ENCODE results near the gene DDT.
"Not testable (repeated sequence)": the region's sequence is repeated elsewhere in the genome, so short reads cannot be mapped to it uniquely, and the experiment has no call there.

Gene DDT

GRCh38 chr22:23949764-23950163 lies 24.5 kb downstream of the DDT start:
- DNase-seq, result not testable (repeated sequence)

- DNase-seq, result not testable (repeated sequence)
Measured at GRCh38 chr22:23947391-23947790, 26.9 kb downstream of the DDT start.

GRCh38 chr22:23940166-23940565 lies 34.1 kb downstream of the DDT start:
- DNase-seq, result not testable (repeated sequence)

DNA sequence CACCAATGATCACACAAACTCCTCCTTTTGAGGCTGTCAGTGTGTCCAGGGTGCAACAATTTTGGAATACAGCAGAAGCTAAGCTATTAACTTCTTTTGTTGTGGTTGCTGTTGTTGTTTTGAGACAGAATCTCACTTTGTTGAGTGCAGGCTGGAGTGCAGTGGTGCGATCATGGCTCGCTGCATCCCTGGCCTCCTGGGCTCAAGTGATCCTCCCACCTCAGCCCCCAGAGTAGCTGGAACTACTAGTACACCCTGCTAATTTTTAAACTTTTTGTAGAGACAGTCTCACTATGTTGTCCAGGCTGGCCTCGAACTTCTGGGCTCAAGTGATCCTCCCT lies 35.3 kb downstream of the DDT start:
- no peak for DNase-seq

DNA sequence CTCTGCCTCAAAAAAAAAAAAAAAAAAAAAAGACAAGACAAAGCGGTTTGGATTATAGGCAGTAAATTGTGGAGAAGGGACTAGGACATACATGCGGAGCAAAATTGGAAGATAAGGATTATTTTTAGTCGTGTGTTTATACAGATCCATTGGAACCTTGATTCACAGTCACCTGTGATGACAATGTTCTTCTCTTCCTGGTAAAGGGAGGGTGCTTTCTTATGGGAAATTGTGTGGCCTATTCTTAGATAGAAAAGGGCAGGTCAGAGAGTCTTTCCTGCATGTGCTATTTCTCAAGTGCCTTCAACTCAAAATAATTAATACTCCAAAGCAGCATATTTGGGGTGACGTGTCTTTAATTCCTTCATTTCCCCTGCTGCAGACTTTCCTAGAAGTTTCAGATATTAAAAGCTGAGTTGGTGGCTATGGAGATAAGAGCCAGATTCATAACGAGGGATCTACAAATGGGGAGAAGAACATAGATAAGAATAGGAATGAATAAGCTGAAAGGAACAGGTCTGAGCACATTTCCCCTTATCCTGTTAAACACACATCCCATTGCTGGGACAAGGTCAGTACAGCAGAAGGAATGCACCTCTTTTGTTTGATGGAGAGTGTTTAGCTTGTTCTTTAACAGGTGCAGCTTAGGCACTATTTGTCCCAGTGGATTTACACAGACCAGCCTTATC lies 35.8 kb downstream of the DDT start:
- DNase-seq, result no peak

GRCh38 chr22:23926561-23926960 lies 47.7 kb downstream of the DDT start:
- no peak for DNase-seq

GRCh38 chr22:23925020-23925606 lies 49.1 kb downstream of the DDT start:
- DNase-seq, result no peak

DNA sequence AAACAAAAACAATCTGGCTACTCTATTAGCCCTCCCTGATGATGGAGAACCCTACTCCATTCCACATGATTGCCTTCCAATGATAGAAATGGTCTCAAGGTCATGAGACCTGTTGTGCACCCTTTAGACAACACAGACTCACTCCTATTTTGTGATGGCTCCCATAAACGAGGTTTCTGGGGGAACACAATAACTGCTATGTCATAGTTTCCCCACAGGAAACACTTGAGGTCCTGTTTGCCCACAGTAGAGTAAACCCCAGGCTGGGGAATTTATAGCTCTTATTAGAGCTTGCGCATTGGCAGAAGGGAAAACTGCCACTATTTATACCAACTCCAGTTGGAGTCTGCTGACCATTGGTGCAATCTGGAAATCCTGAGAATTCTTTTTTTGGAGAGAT lies 51.3 kb downstream of the DDT start:
- DNase-seq, result no peak

DNA sequence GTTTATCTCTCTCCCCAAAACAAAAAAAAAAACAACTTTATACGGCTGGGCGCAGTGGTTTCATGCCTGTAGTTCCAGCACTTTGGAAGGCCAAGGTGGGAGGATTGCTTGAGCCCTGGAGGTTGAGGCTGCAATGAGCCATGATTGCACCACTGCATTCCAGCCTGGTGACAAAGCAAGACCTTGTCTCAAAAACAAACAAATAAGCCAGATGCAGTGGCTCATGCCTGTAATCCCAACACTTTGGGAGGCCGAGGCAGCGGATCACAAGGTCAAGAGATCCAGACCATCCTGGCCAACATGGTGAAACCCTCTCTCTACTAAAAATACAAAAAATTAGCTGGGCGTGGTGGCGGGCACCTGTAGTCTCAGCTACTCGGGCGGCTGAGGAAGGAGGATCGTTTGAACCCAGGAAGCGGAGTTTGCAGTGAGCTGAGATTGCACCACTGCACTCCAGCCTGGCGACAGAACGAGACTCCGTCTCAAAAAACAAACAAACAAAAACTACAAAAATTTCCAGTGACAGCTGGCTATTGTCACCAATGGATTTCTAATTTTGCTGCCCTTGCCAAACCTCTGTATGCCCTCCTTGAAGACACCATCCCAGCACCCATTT lies 52.5 kb downstream of the DDT start:
- DNase-seq, result not testable (repeated sequence)

Measured in activated CD4-positive, CD25-positive, alpha-beta regulatory T cell treated with anti-CD3 and anti-CD28 coated beads, Interleukin-2, amount 50 U/mL, for 72 hours (primary cell).